Retinal pigment epithelial cell (primary cell): Measurements from ENCODE around the gene ARMC5.

Source experiments
- DNase-seq: peaks from one replicate; pipeline ENCODE4 v3.0.0-alpha.2; 2010; ENCODE audit warnings: low read depth
- H3K4me3 ChIP-seq: 2 replicates; pipeline ENCODE4 v1.5.1; 2011; ENCODE audit warnings: mild to moderate bottlenecking, low read length, control low read depth, moderate library complexity
- TF ChIP-seq, protein P1 (sequence below): conservative IDR thresholded peaks from 2 replicates; pipeline ENCODE4 v1.5.1; 2011; ENCODE audit warnings: low read depth, low read length, control low read depth, inconsistent platforms

Gene ARMC5, protein sequence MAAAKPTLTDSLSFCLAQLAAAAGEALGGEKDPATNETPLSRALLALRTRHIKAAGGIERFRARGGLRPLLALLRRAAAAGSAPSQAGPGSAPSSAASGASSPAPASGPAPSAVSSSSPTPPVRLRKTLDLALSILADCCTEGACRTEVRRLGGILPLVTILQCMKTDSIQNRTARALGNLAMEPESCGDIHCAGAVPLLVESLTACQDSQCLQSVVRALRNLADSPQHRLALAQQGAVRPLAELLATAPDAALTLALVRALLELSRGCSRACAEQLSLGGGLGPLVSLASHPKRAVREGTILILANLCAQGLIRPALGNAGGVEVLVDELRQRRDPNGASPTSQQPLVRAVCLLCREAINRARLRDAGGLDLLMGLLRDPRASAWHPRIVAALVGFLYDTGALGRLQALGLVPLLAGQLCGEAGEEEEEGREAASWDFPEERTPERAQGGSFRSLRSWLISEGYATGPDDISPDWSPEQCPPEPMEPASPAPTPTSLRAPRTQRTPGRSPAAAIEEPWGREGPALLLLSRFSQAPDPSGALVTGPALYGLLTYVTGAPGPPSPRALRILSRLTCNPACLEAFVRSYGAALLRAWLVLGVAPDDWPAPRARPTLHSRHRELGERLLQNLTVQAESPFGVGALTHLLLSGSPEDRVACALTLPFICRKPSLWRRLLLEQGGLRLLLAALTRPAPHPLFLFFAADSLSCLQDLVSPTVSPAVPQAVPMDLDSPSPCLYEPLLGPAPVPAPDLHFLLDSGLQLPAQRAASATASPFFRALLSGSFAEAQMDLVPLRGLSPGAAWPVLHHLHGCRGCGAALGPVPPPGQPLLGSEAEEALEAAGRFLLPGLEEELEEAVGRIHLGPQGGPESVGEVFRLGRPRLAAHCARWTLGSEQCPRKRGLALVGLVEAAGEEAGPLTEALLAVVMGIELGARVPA

DNA sequence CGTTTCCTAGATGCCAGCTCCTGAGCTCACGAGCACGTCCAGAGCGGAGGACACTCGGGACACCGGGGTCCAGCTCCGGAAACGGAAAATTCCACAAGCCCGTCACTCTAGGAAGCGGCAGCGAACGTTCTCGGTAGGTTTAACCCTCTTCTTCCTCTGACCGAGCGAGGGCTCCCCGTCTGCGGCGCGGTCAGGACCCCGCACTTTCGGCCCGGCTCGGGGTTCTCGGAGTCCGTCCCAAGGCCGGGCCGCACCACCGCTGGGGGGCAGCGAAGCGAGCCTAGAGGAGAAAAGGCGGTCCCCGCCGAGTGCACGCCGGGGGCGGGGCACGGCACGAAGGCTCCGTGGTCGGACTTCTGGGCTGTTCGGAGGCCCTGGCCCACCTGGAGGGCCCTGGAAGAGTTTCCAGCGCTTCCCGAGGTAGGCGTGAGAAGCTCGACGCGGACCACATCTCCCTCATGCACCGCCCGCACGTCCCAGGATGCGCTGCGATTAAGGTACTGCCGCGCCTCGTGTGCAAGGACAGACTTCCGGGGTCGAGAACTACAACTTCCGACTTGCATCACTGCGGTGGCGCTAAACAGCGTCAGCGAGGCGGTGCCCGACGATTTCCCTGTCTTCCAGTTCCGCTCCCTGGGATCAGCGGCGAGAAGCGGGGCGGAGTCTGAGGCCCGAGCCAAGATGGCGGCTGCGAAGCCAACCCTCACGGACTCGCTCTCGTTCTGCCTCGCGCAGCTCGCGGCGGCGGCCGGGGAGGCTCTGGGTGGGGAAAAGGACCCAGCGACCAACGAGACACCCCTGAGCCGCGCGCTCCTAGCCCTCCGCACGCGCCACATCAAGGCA lies at the start of gene ARMC5:
ARMC5 (plus strand) TSS at position 658 of the 843 bp plus-strand sequence; CDS start at position 682, 24 bp downstream.
- DNase-seq, result peak; percentile 94
- TF ChIP-seq, protein P1, sequence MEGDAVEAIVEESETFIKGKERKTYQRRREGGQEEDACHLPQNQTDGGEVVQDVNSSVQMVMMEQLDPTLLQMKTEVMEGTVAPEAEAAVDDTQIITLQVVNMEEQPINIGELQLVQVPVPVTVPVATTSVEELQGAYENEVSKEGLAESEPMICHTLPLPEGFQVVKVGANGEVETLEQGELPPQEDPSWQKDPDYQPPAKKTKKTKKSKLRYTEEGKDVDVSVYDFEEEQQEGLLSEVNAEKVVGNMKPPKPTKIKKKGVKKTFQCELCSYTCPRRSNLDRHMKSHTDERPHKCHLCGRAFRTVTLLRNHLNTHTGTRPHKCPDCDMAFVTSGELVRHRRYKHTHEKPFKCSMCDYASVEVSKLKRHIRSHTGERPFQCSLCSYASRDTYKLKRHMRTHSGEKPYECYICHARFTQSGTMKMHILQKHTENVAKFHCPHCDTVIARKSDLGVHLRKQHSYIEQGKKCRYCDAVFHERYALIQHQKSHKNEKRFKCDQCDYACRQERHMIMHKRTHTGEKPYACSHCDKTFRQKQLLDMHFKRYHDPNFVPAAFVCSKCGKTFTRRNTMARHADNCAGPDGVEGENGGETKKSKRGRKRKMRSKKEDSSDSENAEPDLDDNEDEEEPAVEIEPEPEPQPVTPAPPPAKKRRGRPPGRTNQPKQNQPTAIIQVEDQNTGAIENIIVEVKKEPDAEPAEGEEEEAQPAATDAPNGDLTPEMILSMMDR, result peak; percentile 53
- H3K4me3 ChIP-seq, result peak within 1 kb of the TSS; percentile 71

DNA sequence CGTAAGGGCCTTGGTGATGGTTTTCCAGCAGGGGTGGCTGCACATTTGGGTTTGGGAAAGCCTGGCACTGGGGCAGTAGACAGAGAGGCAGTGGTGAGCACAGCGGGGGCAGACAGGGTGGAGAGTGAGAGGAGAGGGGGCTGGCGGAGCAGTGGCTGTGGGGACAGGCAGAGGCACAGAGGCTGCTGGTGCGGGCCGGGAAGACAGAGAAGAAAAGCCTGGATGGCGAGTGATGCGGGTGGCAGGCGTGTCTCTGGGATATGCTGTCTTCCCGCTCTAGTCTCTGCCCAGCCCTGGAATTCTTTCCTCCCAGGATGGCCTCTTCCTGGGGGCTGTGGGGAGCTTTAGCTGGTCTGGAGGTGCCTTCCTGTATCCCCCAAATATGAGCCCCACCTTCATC lies 49.2 kb upstream of the ARMC5 start:
- TF ChIP-seq, protein P1, result no peak
- H3K4me3 ChIP-seq, result no peak overlapping the region
- no peak for DNase-seq

DNA sequence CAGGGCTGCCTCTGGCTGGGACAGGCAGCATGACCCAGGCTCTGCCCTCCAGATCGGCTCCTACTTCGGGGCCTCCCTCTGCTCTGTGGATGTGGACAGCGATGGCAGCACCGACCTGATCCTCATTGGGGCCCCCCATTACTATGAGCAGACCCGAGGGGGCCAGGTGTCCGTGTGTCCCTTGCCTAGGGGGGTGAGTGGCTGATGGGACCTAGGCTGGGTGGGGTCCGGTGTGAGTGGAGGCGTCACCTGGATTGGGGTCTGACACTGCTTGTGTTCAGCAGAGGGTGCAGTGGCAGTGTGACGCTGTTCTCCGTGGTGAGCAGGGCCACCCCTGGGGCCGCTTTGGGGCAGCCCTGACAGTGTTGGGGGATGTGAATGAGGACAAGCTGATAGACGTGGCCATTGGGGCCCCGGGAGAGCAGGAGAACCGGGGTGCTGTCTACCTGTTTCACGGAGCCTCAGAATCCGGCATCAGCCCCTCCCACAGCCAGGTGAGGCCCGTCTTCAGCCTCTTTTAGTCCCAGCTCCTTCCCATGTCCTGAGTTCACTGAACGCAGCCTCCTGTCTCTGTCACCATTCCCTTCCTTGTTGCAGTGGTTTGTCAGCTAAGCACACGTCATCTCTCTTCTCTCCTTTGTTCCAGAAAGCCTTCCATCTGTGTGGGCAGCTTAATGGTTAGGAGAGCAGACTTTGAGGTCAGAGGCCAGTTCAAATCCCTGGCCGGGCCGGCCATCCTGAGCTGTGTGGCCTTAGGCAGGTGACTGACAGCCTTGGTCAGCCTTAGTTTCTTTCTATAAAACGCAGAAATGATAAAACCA lies 48.1 kb upstream of the ARMC5 start:
- H3K4me3 ChIP-seq, result no peak overlapping the region
- no peak for DNase-seq
- TF ChIP-seq, protein P1, result no peak

DNA sequence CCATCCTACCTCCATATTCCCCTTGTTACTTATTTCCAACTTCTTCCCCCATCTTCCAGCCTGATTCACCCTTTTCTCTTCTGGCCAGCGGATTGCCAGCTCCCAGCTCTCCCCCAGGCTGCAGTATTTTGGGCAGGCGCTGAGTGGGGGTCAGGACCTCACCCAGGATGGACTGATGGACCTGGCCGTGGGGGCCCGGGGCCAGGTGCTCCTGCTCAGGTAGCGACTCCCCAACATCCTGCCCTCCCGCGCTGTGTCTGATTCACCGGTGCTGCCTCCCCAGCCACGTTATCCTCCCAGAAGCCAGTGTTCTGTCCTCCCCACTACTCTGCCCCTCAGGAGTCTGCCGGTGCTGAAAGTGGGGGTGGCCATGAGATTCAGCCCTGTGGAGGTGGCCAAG lies 46.6 kb upstream of the ARMC5 start:
- no peak for DNase-seq
- TF ChIP-seq, protein P1, result no peak
- H3K4me3 ChIP-seq, result no peak overlapping the region

DNA sequence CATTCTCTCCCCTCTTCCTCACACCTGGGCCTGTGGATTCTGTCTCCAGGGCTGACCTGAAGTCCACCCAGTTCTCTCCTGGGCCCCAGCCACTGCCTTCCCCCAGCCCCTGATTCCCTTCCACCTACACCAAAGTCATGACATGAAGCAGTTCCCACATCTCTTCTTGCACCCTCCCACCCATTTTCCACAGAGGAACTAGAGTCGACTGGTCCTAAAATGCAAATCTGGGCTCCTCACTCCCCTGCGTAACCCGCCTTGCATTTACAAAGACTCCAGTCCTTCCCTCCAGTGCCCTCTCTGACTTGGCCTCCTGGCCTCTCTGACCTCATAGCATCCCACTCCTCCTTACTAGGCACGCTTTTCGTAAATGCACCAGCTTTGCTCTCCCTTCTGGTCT lies 45.9 kb upstream of the ARMC5 start:
- TF ChIP-seq, protein P1, result no peak
- no peak overlapping the region for H3K4me3 ChIP-seq
- no peak for DNase-seq

DNA sequence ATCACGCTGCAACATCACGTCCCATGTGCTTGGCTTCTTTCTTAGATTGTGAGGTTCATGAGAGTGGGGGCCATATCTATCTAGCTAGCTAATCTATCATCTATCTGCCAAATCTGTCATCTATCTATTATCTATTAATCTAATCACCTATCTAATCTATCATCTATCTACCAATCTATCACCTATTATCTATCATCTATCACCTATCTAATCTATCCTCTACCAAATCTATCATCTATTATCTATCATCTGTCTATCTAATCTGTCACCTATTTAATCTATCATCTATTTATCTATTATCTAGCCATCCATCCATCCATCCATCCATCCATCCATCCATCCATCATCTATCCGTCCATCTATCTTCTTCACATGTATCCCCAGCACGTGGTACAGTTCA lies 45.4 kb upstream of the ARMC5 start:
- no peak overlapping the region for H3K4me3 ChIP-seq
- no peak for DNase-seq
- TF ChIP-seq, protein P1, result no peak
